Lung (tissue), 12 donors: ENCODE results near the gene PPP4C. TPM values are rescaled to one million over a fixed set of nuclear protein-coding genes. Genes with fewer than 3 reads are reported as not detected.

Source experiments
- ATAC-seq: fragments of 200-7000 bp; cut with Tn5 transposase; one replicate; pipeline ENCODE4 v1.9.1; 2020; ENCODE audit warnings: moderate number of reproducible peaks; ENCODE audit not compliant: insufficient read depth, low FRiP score
- DNase-seq, 3 donors: peaks; one replicate each; pipeline ENCODE4 v3.0.0-alpha.2; 2013 to 2017
- H3K27ac ChIP-seq, 2 donors: one replicate each; pipeline ENCODE4 v1.5.1; 2013; ENCODE audit warnings: mild to moderate bottlenecking in 2 of 2, moderate library complexity in 2 of 2, control low read depth in 1 of 2, inconsistent platforms in 1 of 2, low read depth in 1 of 2, low read length in 1 of 2
- H3K27me3 ChIP-seq, 3 donors: one replicate each; pipeline ENCODE4 v1.5.1; 2013; ENCODE audit warnings: low read length in 2 of 3; ENCODE audit not compliant: control insufficient read depth in 3 of 3, insufficient read depth in 3 of 3
- H3K36me3 ChIP-seq, 4 donors: one replicate each; pipeline ENCODE4 v1.5.1; 2013; ENCODE audit warnings: low read length in 4 of 4, mild to moderate bottlenecking in 1 of 4, moderate library complexity in 1 of 4; ENCODE audit not compliant: control insufficient read depth in 4 of 4, insufficient read depth in 4 of 4
- H3K4me1 ChIP-seq, 5 donors: one replicate each; pipeline ENCODE4 v1.5.1; 2013; ENCODE audit warnings: low read length in 5 of 5, mild to moderate bottlenecking in 2 of 5, moderate library complexity in 1 of 5; ENCODE audit not compliant: control insufficient read depth in 5 of 5, insufficient read depth in 5 of 5
- H3K4me3 ChIP-seq: one replicate; pipeline ENCODE4 v1.5.1; 2013; ENCODE audit warnings: mild to moderate bottlenecking, control low read depth, moderate library complexity
- H3K9ac ChIP-seq, 2 donors: one replicate each; pipeline ENCODE4 v1.5.1; 2013; ENCODE audit warnings: low read length in 2 of 2, control low read depth in 1 of 2; ENCODE audit not compliant: insufficient read depth in 1 of 2
- H3K9me3 ChIP-seq, 4 donors: one replicate each; pipeline ENCODE4 v1.5.1; 2013; ENCODE audit warnings: low read length in 3 of 4, mild to moderate bottlenecking in 1 of 4, moderate library complexity in 1 of 4; ENCODE audit not compliant: control insufficient read depth in 4 of 4, insufficient read depth in 3 of 4
- WGBS, 2 donors: extraction: QIAGEN DNeasy Blood & Tissue Kit; methylation state at CpG; one replicate each; pipeline ENCODE4 v1.1.7; 2013; 5-methylcytosine and 5-hydroxymethylcytosine counted together
- polyA plus RNA-seq, 2 donors: library from polyadenylated mRNA; stranded (reverse); fragments of 200-250 nt; gene quantifications; one replicate each; pipeline ENCODE4 v1.2.1, GENCODE V29; 2013
- total RNA-seq, 2 donors: library from RNA; depleted of rRNA in 1 of 2; stranded (reverse); fragments of >200 nt in 1 of 2; gene quantifications; one replicate each; pipeline ENCODE4 v1.2.1, GENCODE V29; 2014 to 2021
- TF ChIP-seq, protein P1 (sequence below): IDR thresholded peaks from 2 replicates; pipeline ENCODE4 v1.5.1; 2012; ENCODE audit warnings: mild to moderate bottlenecking; ENCODE audit errors: control extremely low read depth, extremely low read depth
- donor health status: control.
- donor health status: control.
- donor health status: Bipolar disorder and iron deficiency.
- donor health status: healthy.
- donor health status: DM: yes; HTN: yes; CAD: no.

The PPP4C gene
- total and polyA plus RNA-seq, 4 donors, result 51.7 to 143 (median 102) TPM

DNA sequence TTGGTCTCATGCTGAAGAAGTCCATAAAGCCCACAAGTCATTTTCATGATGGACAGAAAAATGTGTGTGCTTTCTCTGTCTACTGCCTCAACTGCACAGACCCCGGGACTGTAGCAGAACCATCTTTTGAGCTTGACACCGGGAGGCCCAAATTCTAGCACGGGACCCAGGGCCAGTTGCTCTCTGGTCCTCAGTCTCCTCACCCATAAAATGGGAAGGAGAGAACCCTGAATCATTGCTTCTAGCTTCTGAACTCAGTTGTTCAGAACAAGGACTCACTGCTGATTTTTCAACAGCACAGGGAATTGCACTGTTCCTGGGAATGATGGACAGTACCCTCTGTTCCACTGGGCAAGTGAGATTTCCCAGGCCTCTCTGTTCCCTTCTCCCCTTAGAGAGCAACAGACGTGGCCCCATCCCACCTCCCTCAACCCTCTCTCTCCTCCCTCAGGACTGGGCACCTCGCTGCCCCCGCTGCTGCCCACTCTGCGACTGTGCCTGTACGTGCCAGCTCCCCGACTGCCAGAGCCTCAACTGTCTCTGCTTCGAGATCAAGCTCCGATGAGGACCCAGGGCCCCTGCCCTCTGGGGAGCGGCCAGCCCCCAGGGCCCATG, 12.4 kb upstream of the PPP4C start:
- no peaks in the 10 kb centered on the region for H3K9me3 ChIP-seq
- 58 to 62% methylated on average over 12 of the region's 12 CpGs for WGBS, 2 donors
- DNase-seq (no peak), ATAC-seq (no peak)
- H3K4me1 ChIP-seq, result peaks cover 7 to 35% (median 17%) of the 10 kb centered on the region in 5 donors
- peak overlapping the region; percentile 97 to 99 for H3K27ac ChIP-seq
- peak overlapping the region in 1 of 2 donors; percentile 38 for H3K9ac ChIP-seq
- H3K4me3 ChIP-seq, result no peak overlapping the region
- TF ChIP-seq, protein P1, sequence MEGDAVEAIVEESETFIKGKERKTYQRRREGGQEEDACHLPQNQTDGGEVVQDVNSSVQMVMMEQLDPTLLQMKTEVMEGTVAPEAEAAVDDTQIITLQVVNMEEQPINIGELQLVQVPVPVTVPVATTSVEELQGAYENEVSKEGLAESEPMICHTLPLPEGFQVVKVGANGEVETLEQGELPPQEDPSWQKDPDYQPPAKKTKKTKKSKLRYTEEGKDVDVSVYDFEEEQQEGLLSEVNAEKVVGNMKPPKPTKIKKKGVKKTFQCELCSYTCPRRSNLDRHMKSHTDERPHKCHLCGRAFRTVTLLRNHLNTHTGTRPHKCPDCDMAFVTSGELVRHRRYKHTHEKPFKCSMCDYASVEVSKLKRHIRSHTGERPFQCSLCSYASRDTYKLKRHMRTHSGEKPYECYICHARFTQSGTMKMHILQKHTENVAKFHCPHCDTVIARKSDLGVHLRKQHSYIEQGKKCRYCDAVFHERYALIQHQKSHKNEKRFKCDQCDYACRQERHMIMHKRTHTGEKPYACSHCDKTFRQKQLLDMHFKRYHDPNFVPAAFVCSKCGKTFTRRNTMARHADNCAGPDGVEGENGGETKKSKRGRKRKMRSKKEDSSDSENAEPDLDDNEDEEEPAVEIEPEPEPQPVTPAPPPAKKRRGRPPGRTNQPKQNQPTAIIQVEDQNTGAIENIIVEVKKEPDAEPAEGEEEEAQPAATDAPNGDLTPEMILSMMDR, result no peak
- no peaks in the 10 kb centered on the region for H3K27me3 ChIP-seq
- peaks cover 0 to 14% (median 12%) of the 10 kb centered on the region in 4 donors for H3K36me3 ChIP-seq

GRCh38 chr16:30063893-30064728, 11.7 kb upstream of the PPP4C start:
- WGBS, 2 donors, result 4% methylated on average over 27 of the region's 27 CpGs
- Histone ChIP-seq H3K4me3 (peak overlapping the region; percentile 68), H3K9ac (peak overlapping the region; percentile 64 to 83), H3K9me3 (no peaks in the 10 kb centered on the region), H3K4me1 (peaks cover 7 to 35% (median 17%) of the 10 kb centered on the region in 5 donors), H3K27ac (peak overlapping the region; percentile 97 to 99), H3K36me3 (peaks cover 0 to 20% (median 19%) of the 10 kb centered on the region in 4 donors), H3K27me3 (no peaks in the 10 kb centered on the region)
- ATAC-seq (no peak), DNase-seq (peak; percentile 60 to 79 (median 70))
- TF ChIP-seq, protein P1, result peak; percentile 16

DNA sequence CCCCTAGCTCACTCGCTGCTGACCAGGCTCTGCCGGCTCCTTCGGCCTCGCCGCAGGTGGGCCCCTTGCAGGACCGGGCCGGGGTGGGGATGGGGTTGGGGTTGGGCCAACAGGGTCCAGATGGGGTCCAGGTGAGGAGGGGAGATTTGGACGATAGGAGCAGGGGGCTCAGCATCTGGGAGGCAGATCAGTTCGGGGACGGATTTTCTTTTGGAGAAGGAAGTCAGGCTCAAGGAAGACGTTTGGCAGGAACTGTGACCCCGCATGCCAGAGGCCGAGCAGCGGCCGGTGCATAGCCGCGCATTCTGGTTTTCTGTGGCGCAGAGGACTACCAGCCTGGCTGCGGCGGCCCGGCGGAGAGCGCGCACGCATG, 11.1 kb upstream of the PPP4C start:
- DNase-seq, result no peak
- H3K27me3 ChIP-seq, result no peaks in the 10 kb centered on the region
- no peaks in the 10 kb centered on the region for H3K9me3 ChIP-seq
- peak overlapping the region; percentile 97 to 99 for H3K27ac ChIP-seq
- TF ChIP-seq, protein P1, result no peak
- no peak for ATAC-seq
- peak overlapping the region; percentile 64 to 83 for H3K9ac ChIP-seq
- peaks cover 5 to 26% (median 24%) of the 10 kb centered on the region in 4 donors for H3K36me3 ChIP-seq
- peak overlapping the region; percentile 68 for H3K4me3 ChIP-seq
- WGBS, 2 donors, result 0 to 1% methylated on average over 13 to 25 of the region's 25 CpGs
- H3K4me1 ChIP-seq, result peaks cover 7 to 35% (median 20%) of the 10 kb centered on the region in 5 donors
